RPMI8226 (cell line): ENCODE data around the gene SLC12A3.
"Not testable (repeated sequence)": the region's sequence is repeated elsewhere in the genome, so short reads cannot be mapped to it uniquely, and the experiment has no call there.

ENCODE experiments used
- DNase-seq: peaks from one replicate; pipeline ENCODE4 v3.0.0-alpha.2; 2015

SLC12A3 gene

GRCh38 chr16:56848029-56848936 is 16.7 kb upstream of the SLC12A3 start:
- DNase-seq = peak; percentile 91

- peak; percentile 82 for DNase-seq
These were observed 15.9 kb upstream of the SLC12A3 start for GRCh38 chr16:56848955-56849689.

GRCh38 chr16:56849690-56850680 is 15.0 kb upstream of the SLC12A3 start:
- DNase-seq = peak; percentile 55

- peak; percentile 49 for DNase-seq
These were observed 13.2 kb upstream of the SLC12A3 start for GRCh38 chr16:56851671-56852400.

GRCh38 chr16:56852401-56852730 is 12.6 kb upstream of the SLC12A3 start:
- no peak for DNase-seq

- no peak for DNase-seq
These were observed 12.0 kb upstream of the SLC12A3 start for GRCh38 chr16:56852968-56853367.

- DNase-seq = no peak
These were observed 9.8 kb upstream of the SLC12A3 start for GRCh38 chr16:56855201-56855600.

- DNase-seq = no peak
These were observed 9.1 kb upstream of the SLC12A3 start for GRCh38 chr16:56855946-56856345.

- DNase-seq = no peak
These were observed 8.0 kb upstream of the SLC12A3 start for GRCh38 chr16:56856876-56857447.

GRCh38 chr16:56858374-56858773 is 6.6 kb upstream of the SLC12A3 start:
- DNase-seq = no peak

- DNase-seq = no peak
These were observed 5.4 kb upstream of the SLC12A3 start for GRCh38 chr16:56859636-56860035.

- peak; percentile 87 for DNase-seq
These were observed 4.6 kb upstream of the SLC12A3 start for GRCh38 chr16:56860226-56861020.

- no peak for DNase-seq
These were observed 3.9 kb upstream of the SLC12A3 start for GRCh38 chr16:56861092-56861610.

- no peak for DNase-seq
These were observed 3.3 kb upstream of the SLC12A3 start for GRCh38 chr16:56861756-56862155.

GRCh38 chr16:56862776-56863175 is 2.2 kb upstream of the SLC12A3 start:
- DNase-seq = peak; percentile 43

- no peak for DNase-seq
These were observed 521 bp downstream of the SLC12A3 start for GRCh38 chr16:56865394-56866062.

- DNase-seq = peak; percentile 75
These were observed 2.2 kb downstream of the SLC12A3 start for GRCh38 chr16:56866955-56867830.

- no peak for DNase-seq
These were observed 3.2 kb downstream of the SLC12A3 start for GRCh38 chr16:56868175-56868574.

- DNase-seq = not testable (repeated sequence)
These were observed 3.8 kb downstream of the SLC12A3 start for GRCh38 chr16:56868766-56869165.
